ENCODE data around the gene CALM1. TPM values are rescaled to one million over a fixed set of nuclear protein-coding genes. Genes with fewer than 3 reads are reported as not detected.

The CALM1 gene
- total RNA-seq, 1 donor from 2014 or later: 347 TPM

- DNase-seq (ENCODE audit: low read depth): no peak
- Mint-ChIP-seq H3K9me3 (ENCODE audit: unreplicated experiment) (peaks cover 4% of the 10 kb centered on the region), H3K27ac (ENCODE audit: unreplicated experiment) (no peak overlapping the region), H3K4me3 (ENCODE audit: unreplicated experiment) (no peak overlapping the region), H3K4me1 (ENCODE audit: low read depth, unreplicated experiment) (no peaks in the 10 kb centered on the region), H3K36me3 (ENCODE audit: low read depth, unreplicated experiment) (no peaks in the 10 kb centered on the region), H3K27me3 (ENCODE audit: low read depth, unreplicated experiment) (peaks cover 23% of the 10 kb centered on the region)
- Histone ChIP-seq H3K27me3 (ENCODE audit: insufficient read depth, low read length) (no peaks in the 10 kb centered on the region), H3K79me2 (ENCODE audit: insufficient read depth, low read length) (no peaks in the 10 kb centered on the region), H3K9me3 (ENCODE audit: insufficient read depth, low read depth, low read length) (no peaks in the 10 kb centered on the region), H3K4me3 (ENCODE audit: insufficient read depth, low read depth, low read length) (no peak overlapping the region), H3K9ac (ENCODE audit: low read length) (no peak overlapping the region), H4K20me1 (ENCODE audit: insufficient read depth, low read length) (no peaks in the 10 kb centered on the region), H2AFZ (ENCODE audit: low read depth, low read length) (no peak overlapping the region), H3K4me1 (ENCODE audit: insufficient read depth, low read length) (peaks cover 4% of the 10 kb centered on the region), H3K4me2 (ENCODE audit: low read length) (no peak overlapping the region), H3K36me3 (ENCODE audit: insufficient read depth, low read length) (no peaks in the 10 kb centered on the region), H3K27ac (ENCODE audit: low read depth, low read length) (no peak overlapping the region)
- FAIRE-seq: no peak
- TF ChIP-seq EZH2 (IDR thresholded peaks at IDR 0.05; ENCODE audit: insufficient read depth, low read length) (no peak), CTCF (IDR thresholded peaks at IDR 0.05; ENCODE audit: insufficient read depth, low read depth, low read length) (no peak)
Observed at GRCh38 chr14:90456551-90456950, 59.7 kb downstream of the CALM1 start.

GRCh38 chr14:90457186-90457585 lies 60.4 kb downstream of the CALM1 start:
- no peak overlapping the region for H2AFZ ChIP-seq (ENCODE audit: low read depth, low read length)
- H3K4me3 Mint-ChIP-seq (ENCODE audit: unreplicated experiment): no peak overlapping the region
- DNase-seq (ENCODE audit: low read depth) (no peak), FAIRE-seq (no peak)
- no peak overlapping the region for H3K9ac ChIP-seq (ENCODE audit: low read length)
- no peaks in the 10 kb centered on the region for H4K20me1 ChIP-seq (ENCODE audit: insufficient read depth, low read length)
- H3K4me3 ChIP-seq (ENCODE audit: insufficient read depth, low read depth, low read length): no peak overlapping the region
- TF ChIP-seq CTCF (IDR thresholded peaks at IDR 0.05; ENCODE audit: insufficient read depth, low read depth, low read length) (no peak), EZH2 (IDR thresholded peaks at IDR 0.05; ENCODE audit: insufficient read depth, low read length) (no peak)
- no peaks in the 10 kb centered on the region for H3K79me2 ChIP-seq (ENCODE audit: insufficient read depth, low read length)
- no peak overlapping the region for H3K4me2 ChIP-seq (ENCODE audit: low read length)
- no peaks in the 10 kb centered on the region for H3K36me3 Mint-ChIP-seq (ENCODE audit: low read depth, unreplicated experiment)
- H3K27ac Mint-ChIP-seq (ENCODE audit: unreplicated experiment): no peak overlapping the region
- no peaks in the 10 kb centered on the region for H3K4me1 Mint-ChIP-seq (ENCODE audit: low read depth, unreplicated experiment)
- peaks cover 4% of the 10 kb centered on the region for H3K9me3 Mint-ChIP-seq (ENCODE audit: unreplicated experiment)
- H3K27ac ChIP-seq (ENCODE audit: low read depth, low read length): no peak overlapping the region
- H3K27me3 ChIP-seq (ENCODE audit: insufficient read depth, low read length): no peaks in the 10 kb centered on the region
- peaks cover 18% of the 10 kb centered on the region for H3K27me3 Mint-ChIP-seq (ENCODE audit: low read depth, unreplicated experiment)
- H3K36me3 ChIP-seq (ENCODE audit: insufficient read depth, low read length): no peaks in the 10 kb centered on the region
- H3K9me3 ChIP-seq (ENCODE audit: insufficient read depth, low read depth, low read length): no peaks in the 10 kb centered on the region
- peaks cover 4% of the 10 kb centered on the region for H3K4me1 ChIP-seq (ENCODE audit: insufficient read depth, low read length)

Other genes starting within 250 kb of the CALM1 start
- gene PSMC1, start 140.5 kb upstream of the CALM1 start, total RNA-seq: 93.7 and 112 TPM in 2 replicates
- 16.9 and 19.7 TPM in 2 replicates for gene NRDE2, start 65.1 kb upstream of the CALM1 start, total RNA-seq

All from astrocyte (in vitro differentiated cells and primary cell).